Measurements from ENCODE around the gene COP1.

Gene COP1

GRCh38 chr1:175947771-175948170 lies 259.3 kb downstream of the COP1 start:
- DNase-seq, result no peak

GRCh38 chr1:175944591-175944990 lies 262.5 kb downstream of the COP1 start:
- no peak for DNase-seq

GRCh38 chr1:175941164-175941563 lies 265.9 kb downstream of the COP1 start:
- DNase-seq, result no peak

GRCh38 chr1:175936736-175937135 lies 270.4 kb downstream of the COP1 start:
- DNase-seq, result no peak

- no peak for DNase-seq
Measured at GRCh38 chr1:175935566-175936115, 271.4 kb downstream of the COP1 start.

GRCh38 chr1:175935166-175935565 lies 271.9 kb downstream of the COP1 start:
- no peak for DNase-seq

- DNase-seq, result no peak
Measured at GRCh38 chr1:175933801-175934200, 273.3 kb downstream of the COP1 start.

- DNase-seq, result no peak
Measured at GRCh38 chr1:175927944-175928343, 279.1 kb downstream of the COP1 start.

- DNase-seq, result no peak
Measured at GRCh38 chr1:175922254-175922881, 284.7 kb downstream of the COP1 start.

GRCh38 chr1:175920381-175920780 lies 286.7 kb downstream of the COP1 start:
- no peak for DNase-seq

GRCh38 chr1:175919001-175919400 lies 288.1 kb downstream of the COP1 start:
- no peak for DNase-seq

GRCh38 chr1:175918364-175918801 lies 288.7 kb downstream of the COP1 start:
- no peak for DNase-seq

- no peak for DNase-seq
Measured at GRCh38 chr1:175914115-175914514, 293.0 kb downstream of the COP1 start.

GRCh38 chr1:175911138-175911537 lies 295.9 kb downstream of the COP1 start:
- DNase-seq, result no peak

- DNase-seq, result no peak
Measured at GRCh38 chr1:175906370-175906769, 300.7 kb downstream of the COP1 start.

- DNase-seq, result no peak
Measured at GRCh38 chr1:175904808-175905207, 302.3 kb downstream of the COP1 start.

- DNase-seq, result no peak
Measured at GRCh38 chr1:175902281-175902680, 304.8 kb downstream of the COP1 start.

GRCh38 chr1:175901076-175901836 lies 305.8 kb downstream of the COP1 start:
- no peak for DNase-seq

- DNase-seq, result no peak
Measured at GRCh38 chr1:175900171-175900570, 306.9 kb downstream of the COP1 start.

GRCh38 chr1:175895966-175896365 lies 311.1 kb downstream of the COP1 start:
- DNase-seq, result no peak

All from CD4-positive, alpha-beta T cell treated with Interleukin-6 for 4 hours (primary cell).